Body of pancreas (tissue), 4 donors: ENCODE data around the gene UMODL1.

Experiments
- CTCF ChIP-seq, 7 experiments: fragments of 450-650 bp in 4 of 7; fragments of 200-600 bp in 3 of 7; sonication (generic) in 3 of 7; IDR thresholded peaks; one replicate each; pipeline ENCODE4 v1.5.1; 2016 to 2019; ENCODE audit warnings: antibody characterized with exemption in 7 of 7
- POLR2A ChIP-seq, 3 donors: fragments of 450-650 bp; IDR thresholded peaks; one replicate each; pipeline ENCODE4 v1.6.1; 2016; ENCODE audit warnings: antibody characterized with exemption in 3 of 3, mild to moderate bottlenecking in 2 of 3

- no peak for TF ChIP-seq CTCF (IDR thresholded peaks at IDR 0.05)
- TF ChIP-seq POLR2A (IDR thresholded peaks at IDR 0.05), result peak in 2 of 3 donors; percentile 19 to 21
These were observed 8.7 kb upstream of the UMODL1 start for GRCh38 chr21:42062236-42063022.
